K562 (cell line): ENCODE results near the gene NDUFS6.
A peak's percentile ranks its signal among the peaks of the same experiment; 100 is the strongest.

Source experiments
- ERF ChIP-seq: fragments of 450-650 bp; formaldehyde crosslinking; IDR thresholded peaks from 2 replicates; pipeline ENCODE4 v1.4.0; 2020; ENCODE audit warnings: mild to moderate bottlenecking, mixed read lengths
- SMARCC2 ChIP-seq: fragments of 450-650 bp; IDR thresholded peaks from 2 replicates; pipeline ENCODE4 v1.6.1; 2017; ENCODE audit warnings: antibody characterized with exemption, moderate library complexity, mild to moderate bottlenecking, low read depth
- TF ChIP-seq, protein P1 (sequence below), 3 experiments: IDR thresholded peaks in 2 of 3; conservative IDR thresholded peaks in 1 of 3; 2 replicates each; pipeline ENCODE4 v1.5.1; 2011 to 2012; ENCODE audit warnings: low read length in 3 of 3, mild to moderate bottlenecking in 3 of 3, control low read depth in 2 of 3, improper control_type of control experiment in 1 of 3, inconsistent platforms in 1 of 3, low read depth in 1 of 3, mixed read lengths in 1 of 3, moderate library complexity in 1 of 3; ENCODE audit not compliant: insufficient read depth in 2 of 3

- TF ChIP-seq, protein P1, sequence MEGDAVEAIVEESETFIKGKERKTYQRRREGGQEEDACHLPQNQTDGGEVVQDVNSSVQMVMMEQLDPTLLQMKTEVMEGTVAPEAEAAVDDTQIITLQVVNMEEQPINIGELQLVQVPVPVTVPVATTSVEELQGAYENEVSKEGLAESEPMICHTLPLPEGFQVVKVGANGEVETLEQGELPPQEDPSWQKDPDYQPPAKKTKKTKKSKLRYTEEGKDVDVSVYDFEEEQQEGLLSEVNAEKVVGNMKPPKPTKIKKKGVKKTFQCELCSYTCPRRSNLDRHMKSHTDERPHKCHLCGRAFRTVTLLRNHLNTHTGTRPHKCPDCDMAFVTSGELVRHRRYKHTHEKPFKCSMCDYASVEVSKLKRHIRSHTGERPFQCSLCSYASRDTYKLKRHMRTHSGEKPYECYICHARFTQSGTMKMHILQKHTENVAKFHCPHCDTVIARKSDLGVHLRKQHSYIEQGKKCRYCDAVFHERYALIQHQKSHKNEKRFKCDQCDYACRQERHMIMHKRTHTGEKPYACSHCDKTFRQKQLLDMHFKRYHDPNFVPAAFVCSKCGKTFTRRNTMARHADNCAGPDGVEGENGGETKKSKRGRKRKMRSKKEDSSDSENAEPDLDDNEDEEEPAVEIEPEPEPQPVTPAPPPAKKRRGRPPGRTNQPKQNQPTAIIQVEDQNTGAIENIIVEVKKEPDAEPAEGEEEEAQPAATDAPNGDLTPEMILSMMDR (IDR thresholded peaks at IDR 0.05 in 2 of 3, conservative IDR thresholded peaks at IDR 0.05 in 1 of 3; ENCODE audit: insufficient read depth in 2 of 3, low read depth in 1 of 3, low read length in 3 of 3), result peak; percentile 83 to 88 (median 87)
- no peak for TF ChIP-seq SMARCC2
- no peak for TF ChIP-seq ERF (CRISPR knock-in tag)
These were observed 37.7 kb upstream of the NDUFS6 start for GRCh38 chr5:1763548-1763911.
